Activated CD4-positive, alpha-beta T cell treated with anti-CD3 and anti-CD28 coated beads for 48 hours (primary cell): ENCODE data around the gene NUP98.

Experiments
- DNase-seq: peaks from one replicate; pipeline ENCODE4 v3.0.0-alpha.2; 2020

NUP98 gene

DNA sequence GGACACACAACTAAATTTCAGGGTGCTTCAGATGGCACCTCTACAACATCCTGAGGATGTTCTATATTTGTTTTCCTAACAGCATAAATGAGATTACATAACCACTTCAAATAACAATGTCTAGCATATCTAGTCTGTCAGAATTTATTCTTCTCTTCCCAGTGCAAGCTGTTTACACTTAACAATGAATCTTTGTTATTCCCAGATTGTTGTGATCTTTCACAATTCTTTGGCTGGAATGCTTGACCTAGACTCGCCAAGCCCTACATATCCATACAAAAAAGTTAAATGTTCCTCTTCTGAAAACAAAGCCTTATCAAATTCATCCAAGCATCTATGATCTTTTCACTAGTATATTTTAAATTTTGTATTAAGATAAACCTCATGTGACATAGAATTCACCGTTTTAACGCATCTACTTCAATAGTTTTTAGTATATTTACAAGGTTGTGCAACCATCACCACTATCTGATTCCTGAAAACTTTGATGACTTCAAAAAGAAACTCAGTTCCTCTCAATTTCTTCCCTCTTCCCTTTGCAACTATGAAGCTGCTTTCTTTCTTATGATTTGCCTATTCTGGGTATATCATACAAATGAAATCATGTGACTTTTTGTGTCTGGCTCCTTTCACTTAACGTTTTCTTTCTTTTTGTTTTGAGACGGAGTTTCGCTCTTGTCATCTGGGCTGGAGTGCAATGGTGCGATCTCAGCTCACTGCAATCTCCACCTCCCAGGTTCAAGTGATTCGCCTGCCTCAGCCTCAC, 64.5 kb downstream of the NUP98 start:
- DNase-seq, result no peak

DNA sequence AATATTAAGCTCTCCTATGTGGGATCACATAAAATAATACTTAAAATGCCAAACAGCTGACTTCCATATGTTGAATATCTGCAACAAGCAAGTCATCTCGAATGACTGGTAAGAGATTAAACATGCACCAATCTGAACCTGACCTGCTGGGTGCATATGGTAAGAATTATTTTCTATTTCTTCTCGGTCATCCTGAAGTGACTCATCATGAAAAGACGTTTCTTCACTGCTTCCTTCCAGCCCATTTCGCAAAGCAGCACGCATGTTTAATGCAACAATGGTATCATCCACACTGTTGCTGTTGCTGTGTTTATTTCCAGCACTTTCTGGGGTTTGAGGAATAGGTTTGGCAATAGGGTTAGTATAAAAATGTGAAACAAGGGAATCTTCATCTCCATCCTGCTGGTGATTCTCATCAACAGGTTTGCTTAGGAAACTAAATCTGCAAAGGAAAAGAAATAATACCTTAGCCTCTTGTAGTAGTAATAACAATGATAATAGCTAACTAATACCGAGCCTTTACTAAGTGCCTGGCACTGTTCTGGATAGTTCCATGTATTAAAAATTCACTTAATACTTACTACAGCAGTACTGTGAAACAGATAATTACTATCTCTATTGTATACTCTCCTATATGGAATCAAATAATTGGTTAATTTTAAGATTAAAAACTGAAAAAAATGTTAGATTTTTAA, 74.2 kb downstream of the NUP98 start:
- DNase-seq, result no peak

DNA sequence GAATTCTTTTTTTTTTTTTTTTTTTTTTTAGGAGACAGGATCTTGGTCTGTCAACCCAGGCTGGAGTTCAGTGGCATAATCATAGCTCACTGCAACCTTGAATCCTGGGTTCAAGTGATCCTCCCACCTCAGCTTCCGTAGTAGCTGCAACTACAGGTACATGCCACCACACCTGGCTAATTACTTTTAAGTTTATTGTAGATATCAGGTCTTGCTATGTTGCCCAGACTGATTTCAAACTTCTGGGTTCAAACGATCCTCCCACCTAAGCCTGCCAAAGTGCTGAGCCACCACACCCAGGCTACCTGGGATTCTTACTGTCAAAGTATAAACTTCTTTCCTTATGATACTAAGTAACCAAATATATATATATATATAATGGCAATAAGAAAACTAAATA, 75.3 kb downstream of the NUP98 start:
- DNase-seq, result no peak

DNA sequence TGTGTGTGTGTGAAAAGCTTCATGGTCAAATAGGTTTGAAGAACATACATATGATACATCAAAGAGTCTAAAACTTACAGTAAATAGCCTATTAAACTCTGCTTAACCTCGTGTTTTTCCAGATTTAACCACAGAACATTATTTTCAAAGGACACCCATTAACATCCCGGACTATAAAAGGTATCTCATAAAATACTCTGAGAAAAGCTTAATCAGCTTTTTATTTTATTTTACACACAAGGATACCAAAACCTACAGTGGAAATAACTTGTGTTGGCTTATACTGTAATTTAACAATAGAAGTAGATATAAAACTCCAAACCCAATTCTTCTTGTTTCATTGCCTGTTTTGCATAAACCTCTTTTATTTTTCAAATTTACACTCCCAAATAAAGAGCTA, 76.4 kb downstream of the NUP98 start:
- DNase-seq, result no peak

DNA sequence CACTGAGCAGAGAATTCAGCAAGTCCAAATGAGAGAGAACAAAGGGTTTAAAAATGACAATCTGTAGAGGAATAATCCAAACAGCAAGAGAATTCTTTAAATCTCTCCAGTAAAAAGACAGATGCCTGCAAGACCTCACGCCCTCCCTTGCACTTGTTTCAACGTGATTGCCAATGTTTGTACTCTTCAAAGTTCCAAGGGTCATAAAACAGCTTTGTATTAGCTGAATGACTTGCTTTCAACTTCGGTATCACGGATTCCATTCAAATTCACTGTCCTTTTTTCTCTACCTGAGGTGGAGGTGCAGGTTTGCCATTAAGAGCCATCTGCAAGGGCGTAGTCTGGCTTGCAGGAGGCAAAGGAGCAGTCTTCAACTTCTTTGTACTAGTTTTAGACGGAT, 85.1 kb downstream of the NUP98 start:
- DNase-seq, result no peak

DNA sequence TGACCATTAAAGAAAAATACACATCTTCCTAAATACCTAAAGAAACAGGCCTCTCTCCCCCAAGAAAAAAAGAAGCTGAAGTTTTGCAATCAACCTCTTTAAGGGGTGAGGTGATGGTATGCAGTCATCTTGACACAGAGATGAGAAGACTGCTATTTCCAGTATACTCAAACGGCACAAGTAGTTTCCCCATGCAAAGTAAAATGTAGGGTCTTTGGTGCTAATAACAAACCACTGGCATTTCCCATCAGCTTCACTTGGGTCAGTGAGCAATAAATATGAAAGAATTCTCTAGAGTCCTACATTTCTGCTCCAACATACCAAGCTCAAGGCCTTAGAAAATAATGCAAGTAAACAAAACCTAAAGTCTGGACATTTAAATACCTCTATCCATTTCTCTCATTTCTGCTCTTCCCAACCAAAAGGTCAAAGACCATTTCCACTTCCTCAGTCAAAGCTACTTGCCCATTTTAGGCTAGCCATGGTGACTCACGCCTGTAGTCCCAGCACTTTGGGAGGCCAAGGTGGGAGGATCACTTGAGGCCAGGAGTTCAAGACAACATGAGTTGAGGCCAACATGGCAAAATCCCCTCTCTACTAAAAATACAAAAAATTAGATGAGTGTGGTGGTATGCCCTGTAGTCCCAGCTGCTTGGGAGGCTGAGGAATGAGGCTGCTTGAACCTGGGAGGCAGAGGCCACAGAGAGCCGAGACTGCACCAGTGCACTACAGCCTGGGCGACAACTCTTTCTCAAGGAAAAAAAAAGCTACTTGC, 86.7 kb downstream of the NUP98 start:
- no peak for DNase-seq

DNA sequence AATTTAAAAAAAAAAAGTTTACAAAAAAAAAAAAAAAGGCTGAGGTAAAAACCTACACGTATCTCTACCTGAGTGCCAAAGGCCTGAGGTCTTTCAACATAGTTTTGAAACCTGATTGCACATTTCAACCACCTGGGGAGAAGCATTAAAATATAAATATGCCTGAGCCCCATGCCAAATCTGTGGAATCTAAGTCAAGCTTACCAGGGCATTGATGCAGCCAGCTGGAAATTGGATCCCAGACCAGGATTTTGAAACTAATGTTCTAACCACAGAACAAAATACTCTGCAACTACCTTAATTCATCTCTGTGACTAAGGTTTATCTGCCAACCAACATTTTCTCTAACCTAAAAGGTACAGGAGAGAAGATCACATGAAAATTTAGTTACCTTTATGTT, 87.4 kb downstream of the NUP98 start:
- no peak for DNase-seq

DNA sequence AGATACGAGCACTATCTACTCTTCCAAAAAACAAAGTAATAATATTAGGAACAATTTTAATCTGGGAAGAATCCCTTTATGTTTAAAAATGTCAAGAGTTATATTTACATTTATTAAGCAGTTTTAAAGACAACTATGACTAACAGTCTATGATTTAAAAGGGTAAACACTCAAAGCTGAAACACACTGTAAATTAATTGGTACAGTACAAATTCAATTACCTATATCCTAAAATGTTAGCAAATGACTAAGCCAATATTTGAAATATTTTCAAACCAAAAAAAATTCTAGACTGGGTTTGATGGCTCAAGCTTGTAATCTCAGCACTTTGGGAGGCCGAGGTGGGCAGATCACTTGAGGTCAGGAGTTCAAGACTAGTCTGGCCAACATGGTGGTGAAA, 90.2 kb downstream of the NUP98 start:
- no peak for DNase-seq

DNA sequence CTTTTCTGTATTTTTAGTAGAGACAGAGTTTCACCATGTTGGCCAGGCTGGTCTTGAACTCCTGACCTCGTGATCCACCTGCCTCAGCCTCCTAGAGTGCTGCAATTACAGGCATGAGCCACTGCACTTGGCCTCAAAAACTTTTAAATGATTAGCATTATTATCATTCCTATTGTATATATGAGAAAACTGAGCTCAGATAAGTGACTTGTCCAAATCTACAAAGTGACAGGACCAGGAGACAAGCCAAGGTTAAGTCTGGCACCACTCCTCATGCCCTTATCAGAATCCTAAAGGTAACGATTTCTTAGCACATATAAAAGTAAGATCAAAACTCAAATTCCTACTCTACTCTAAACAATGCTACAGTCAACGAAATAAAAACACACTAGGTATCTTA, 94.0 kb downstream of the NUP98 start:
- DNase-seq, result no peak

DNA sequence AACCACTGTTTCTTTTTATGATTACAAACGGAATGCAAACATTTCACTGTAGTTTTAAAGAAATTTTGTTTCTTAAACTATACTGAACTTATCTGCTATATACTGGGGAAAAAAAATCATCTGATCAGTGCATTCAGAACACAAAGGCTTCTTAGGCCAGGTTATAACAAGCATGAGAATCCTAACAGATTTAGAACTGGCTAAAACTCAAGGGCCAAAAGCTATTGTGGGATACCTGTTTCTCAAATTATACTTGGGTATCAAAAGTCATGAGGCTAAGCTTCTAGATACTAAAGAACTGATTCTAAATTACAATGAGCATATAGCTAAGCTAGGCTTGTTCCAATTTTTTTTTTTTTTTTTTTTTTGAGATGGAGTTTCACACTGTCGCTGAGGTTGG, 96.4 kb downstream of the NUP98 start:
- DNase-seq, result no peak

DNA sequence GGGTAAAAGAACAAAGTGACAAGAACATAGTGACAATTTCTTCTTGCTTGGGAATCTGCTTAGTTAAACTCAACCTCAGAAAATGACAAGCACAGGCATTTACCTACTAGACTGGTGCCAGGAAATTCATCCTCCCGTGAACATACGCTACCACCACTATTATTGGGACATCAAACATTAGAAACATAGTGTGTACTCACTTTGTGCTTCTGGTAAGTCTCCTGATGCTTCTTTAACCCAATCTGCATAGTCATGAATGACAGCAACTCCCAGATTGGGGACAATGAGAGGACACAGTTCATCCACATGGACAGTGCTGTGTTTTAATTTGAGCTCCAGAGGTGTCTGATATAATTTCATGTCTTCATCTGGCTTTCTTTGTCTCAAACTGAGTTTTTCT, 96.9 kb downstream of the NUP98 start:
- DNase-seq, result no peak

DNA sequence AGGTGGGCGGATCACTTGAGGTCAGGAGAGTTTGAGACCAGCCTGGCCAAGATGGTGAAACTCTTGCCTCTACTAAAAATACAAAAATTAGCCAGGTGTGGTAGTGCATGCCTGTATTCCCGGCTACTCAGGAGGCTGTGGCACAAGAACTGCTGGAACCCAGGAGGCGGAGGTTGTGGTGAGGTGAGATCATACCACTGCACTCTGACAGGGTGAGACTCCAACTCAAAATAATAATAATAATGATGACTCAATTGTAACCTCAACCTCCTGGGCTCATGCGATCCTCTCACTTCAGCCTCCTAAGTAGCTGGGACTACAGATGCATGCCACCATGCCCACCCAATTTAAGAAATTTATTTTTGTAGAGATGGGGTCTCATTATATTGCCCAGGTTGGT, 110.6 kb downstream of the NUP98 start:
- DNase-seq, result no peak

DNA sequence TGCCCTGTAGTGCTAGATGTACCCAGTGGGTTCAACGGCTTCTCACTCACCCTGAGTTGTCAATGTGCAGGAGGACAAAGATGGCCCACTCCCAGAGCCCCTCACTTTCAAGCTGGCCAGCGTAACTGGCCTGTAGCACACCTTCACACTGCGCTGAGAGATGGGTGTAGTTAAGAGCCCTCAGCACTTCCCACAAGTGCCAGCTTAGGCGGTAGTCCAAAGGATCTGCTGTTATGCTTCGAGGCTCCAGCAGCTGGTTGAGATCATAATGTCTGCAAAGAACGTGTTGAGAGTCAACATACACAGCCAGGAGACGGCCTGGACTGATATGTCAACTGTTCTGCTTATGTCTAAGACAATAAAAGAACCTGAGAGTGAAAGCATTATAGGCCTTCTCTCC, 111.4 kb downstream of the NUP98 start:
- no peak for DNase-seq

DNA sequence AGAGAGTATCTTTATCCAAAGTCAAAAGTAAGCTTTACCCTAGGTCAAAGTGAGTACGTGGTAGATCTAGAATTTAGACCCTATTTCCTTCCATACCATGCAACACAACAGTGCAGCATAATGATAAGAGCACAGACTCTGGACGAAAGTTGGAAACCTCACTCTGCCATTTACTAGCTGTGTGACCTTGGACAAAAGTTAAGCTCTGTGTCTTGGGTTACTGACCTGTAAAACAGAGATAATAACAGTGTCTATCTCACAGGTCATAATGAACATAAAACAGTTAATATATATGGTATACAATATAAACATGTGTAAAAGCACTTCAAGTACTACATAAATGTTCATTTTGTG, 112.6 kb downstream of the NUP98 start:
- no peak for DNase-seq

DNA sequence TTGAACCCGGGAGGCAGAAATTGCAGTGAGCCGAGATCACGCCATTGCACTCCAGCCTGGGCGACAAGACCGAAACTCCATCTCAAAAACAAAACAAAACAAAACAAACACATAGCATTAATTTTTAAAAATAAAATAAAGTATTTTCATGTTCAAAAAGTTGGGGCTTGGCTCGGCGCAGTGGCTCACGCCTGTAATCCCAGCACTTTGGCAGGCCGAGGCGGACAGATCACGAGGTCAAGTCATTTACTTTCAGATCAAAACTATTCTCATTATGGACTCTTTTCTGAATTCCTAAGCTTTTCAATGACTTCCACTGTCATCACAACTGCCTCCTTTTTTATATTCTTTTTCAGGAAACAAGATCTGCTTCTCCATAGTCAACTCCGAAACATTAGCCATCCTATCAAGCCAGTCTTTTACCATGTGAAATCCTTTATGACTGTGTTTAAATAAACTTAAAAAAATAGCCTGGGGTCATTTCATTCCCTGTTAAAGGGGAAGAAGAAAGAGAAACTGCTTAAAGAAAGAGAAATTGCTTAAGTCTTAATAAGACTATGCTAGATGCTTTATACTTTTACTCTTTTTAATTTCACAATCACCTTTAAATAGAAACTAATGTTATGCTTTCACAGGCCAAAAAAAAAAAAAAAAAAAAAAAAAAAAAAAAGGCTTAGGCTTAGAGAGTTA, 113.1 kb downstream of the NUP98 start:
- no peak for DNase-seq

DNA sequence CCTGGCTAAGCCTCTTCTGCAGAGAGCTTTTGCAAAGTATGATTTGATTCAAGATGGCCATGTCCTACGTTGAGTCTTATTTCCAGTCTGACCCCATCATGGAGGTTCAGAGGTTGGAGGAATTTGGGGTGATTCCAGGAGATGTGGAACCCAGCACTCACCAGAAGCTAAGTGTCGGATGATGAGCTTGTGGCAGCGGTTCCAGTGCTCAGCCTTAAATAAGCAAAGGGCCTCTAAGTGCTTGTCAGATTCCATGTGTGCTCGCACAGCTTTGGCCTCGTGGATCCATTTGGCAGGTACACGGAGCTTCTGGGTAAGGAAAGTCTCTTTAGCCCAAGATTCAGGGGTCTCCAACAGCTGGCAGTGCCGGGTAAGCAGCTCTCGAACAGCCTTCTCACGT, 114.3 kb downstream of the NUP98 start:
- DNase-seq, result no peak

DNA sequence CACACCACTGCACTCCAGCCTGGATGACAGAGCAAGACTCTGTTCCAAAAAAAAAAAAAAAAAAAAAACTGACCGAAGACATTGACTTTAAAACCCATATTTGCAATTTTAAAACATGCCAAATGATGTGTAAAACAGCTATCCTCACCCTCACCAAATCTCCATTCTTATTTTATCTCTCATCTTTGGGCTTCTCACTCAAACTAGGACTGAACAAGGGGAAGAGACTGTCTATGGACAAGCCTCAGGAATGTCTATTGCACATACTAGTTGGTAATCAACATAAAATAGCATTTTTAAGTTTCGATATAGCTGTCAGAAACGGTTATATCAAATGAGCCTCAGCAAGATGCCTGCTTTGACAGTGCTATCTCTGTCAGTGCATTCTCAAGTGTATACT, 118.3 kb downstream of the NUP98 start:
- no peak for DNase-seq

DNA sequence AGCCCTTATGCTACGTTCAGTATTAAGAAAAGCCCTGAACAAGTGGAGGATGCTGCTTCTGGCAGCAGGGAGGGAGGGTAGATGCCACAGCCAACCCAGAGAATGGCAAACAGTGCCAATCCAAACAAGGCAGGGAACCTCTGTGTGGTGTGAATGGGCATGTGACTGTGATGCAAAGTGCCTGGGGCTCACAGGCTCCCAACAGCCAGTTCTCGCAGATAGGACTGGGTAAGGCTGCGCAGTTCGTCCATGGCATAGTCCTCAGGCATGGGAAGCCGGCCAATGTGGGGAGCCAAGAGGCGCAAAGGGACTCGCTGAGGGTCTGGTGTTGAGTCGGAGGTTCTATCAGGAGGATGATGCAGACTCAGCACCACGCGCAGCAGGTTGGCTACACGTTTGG, 121.4 kb downstream of the NUP98 start:
- DNase-seq, result no peak

DNA sequence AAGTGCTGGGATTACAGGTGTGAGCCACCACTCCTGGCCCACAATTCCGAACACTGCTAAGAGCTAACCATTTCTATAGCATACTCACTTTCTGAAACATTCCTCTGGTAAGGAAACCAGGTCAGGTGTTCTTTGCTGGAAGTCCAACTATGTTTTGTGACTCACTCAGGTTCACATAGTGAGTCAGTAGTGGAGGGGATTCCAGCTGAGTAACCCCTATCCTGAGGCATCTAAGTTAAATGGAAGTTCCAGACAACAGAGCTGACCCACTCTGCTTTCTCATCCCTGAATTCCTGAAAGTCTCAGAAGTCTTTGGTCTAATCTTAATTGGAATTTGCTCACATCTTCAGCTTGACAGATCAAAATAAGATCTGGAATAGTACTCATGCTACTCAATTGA, 123.2 kb downstream of the NUP98 start:
- no peak for DNase-seq

DNA sequence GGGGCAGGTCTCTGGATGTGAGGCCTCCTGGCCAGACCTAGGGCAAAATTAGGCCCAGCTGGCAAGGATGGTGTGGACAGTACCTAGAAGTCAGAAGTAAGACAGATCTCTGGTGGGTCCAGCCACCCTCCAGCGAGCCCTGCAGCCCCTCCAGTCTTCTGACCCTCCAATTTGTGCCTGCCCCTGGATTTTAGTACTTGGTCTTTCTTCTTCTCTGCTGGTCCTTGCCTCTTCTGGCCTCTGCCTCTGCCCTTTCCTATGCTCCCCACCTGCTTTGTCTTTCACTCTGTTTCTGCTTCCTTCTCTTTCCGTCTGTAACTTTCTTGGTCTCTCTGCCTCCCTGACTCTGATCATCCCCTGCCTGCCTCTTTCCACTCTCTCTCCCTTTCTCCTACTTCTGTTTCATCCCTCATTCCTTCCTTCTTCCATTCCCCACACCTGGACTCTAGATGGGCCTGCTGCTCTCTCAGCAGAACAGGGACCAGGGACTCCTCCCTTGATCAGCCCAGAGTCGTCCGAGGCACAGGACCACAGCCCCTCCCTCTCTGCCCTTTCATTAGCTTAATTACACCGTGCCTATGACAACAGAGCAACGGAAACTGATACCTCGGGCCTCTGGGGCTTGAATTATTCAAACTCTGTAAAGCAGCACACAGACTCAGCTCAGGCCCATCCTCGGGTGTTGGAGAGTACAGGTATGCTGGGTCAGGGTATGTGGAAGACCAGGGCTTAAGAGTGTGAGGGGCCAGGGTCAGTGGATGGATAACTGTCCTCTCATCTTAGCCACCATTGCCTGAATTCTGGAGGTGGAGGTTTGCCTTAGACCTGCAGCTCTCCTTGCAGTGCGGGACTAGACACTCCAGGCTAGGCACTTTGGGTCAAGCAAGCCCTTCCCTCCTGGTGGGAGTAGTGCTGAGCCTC, 125.8 kb downstream of the NUP98 start, which contains the start of gene CHRNA10:
TSS of gene CHRNA10 (minus strand) at position 51 of the 921 bp plus-strand sequence. CDS start 72 bp downstream, outside the sequence.
- no peak for DNase-seq

DNA sequence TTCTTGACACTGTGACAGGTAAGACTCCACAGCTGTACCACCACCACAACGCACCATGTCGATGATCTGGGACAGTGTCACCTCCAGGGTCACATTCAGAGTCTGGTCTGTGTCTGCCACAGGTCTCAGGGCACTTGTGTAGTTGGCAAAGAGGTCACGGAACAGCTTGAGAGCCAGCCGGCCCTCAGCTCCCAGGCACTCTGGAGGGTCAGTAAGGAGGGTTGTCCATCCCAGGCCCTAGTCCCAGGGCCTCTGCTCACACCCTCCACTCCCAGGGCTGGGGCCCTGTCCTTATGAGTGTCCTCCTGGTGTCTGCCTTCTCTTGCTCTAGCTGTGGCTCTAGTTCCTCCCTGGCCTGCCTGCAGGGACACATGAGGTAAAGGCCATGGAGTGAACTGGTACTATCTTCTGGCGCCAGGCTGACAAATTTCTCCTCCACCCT, 127.6 kb downstream of the NUP98 start:
- DNase-seq, result no peak

DNA sequence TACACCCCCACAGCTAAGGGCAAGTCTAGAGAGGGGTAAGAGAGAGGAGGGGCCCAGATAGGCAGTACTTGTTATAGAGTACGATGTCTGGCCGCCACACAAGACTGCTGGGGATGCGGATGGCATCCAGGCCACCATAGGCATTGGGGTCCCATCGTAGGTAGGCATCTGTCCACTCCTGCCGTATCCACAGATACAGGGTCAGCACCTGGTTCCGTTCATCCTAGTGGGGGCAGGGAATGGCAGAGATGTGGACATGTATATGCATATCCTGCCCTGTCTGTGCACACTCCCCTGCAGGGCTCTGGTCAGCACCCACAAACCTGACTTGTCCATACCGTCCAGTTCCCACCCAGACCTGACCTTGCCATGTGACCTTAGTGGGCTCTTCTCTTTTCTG, 128.2 kb downstream of the NUP98 start:
- no peak for DNase-seq
